HG03175 (cell line): ENCODE data around the gene TEX26.

Source experiments
- ATAC-seq: cut with Tn5 transposase; IDR thresholded peaks from one replicate; pipeline ENCODE4 v1.9.1; 2021; ENCODE audit warnings: mild to moderate bottlenecking, moderate library complexity; ENCODE audit not compliant: unreplicated experiment

Gene TEX26

GRCh38 chr13:30932481-30933353 lies at the start of gene TEX26:
TSS of gene TEX26 (plus strand) at chr13:30932656. CDS start at chr13:30932716, 60 bp downstream.
- no peak for ATAC-seq

GRCh38 chr13:30882996-30883766 lies 49.3 kb upstream of the TEX26 start:
- no peak for ATAC-seq

- ATAC-seq, result no peak
These were observed 47.9 kb upstream of the TEX26 start for GRCh38 chr13:30884543-30884942.

- ATAC-seq, result no peak
These were observed 43.2 kb upstream of the TEX26 start for GRCh38 chr13:30889196-30889690.

- no peak for ATAC-seq
These were observed 39.5 kb upstream of the TEX26 start for GRCh38 chr13:30892966-30893365.

- no peak for ATAC-seq
These were observed 36.7 kb upstream of the TEX26 start for GRCh38 chr13:30895773-30896172.

- ATAC-seq, result no peak
These were observed 34.4 kb upstream of the TEX26 start for GRCh38 chr13:30898070-30898469.

GRCh38 chr13:30898678-30899241 lies 33.7 kb upstream of the TEX26 start:
- ATAC-seq, result no peak

- ATAC-seq, result no peak
These were observed 32.0 kb upstream of the TEX26 start for GRCh38 chr13:30900436-30900835.

- ATAC-seq, result no peak
These were observed 31.3 kb upstream of the TEX26 start for GRCh38 chr13:30900952-30901749.

GRCh38 chr13:30904043-30904442 lies 28.4 kb upstream of the TEX26 start:
- ATAC-seq, result no peak

- no peak for ATAC-seq
These were observed 26.5 kb upstream of the TEX26 start, which contains the start of gene MEDAG for GRCh38 chr13:30905932-30906383. TSS of gene MEDAG (plus strand) at chr13:30906271. CDS start at chr13:30906516, 245 bp downstream.

- no peak for ATAC-seq
These were observed 25.9 kb upstream of the TEX26 start for GRCh38 chr13:30906411-30907051.

- ATAC-seq, result no peak
These were observed 25.2 kb upstream of the TEX26 start for GRCh38 chr13:30907121-30907861.

- ATAC-seq, result no peak
These were observed 24.0 kb upstream of the TEX26 start for GRCh38 chr13:30908416-30908980.

- ATAC-seq, result no peak
These were observed 21.8 kb upstream of the TEX26 start for GRCh38 chr13:30910676-30911075.

- ATAC-seq, result no peak
These were observed 16.5 kb upstream of the TEX26 start for GRCh38 chr13:30915691-30916541.

- no peak for ATAC-seq
These were observed 15.5 kb upstream of the TEX26 start for GRCh38 chr13:30916991-30917390.
